SKM-1 (cell line): ENCODE data around the gene LTC4S.
"Not testable (repeated sequence)": the region's sequence is repeated elsewhere in the genome, so short reads cannot be mapped to it uniquely, and the experiment has no call there.

Experiments used
- DNase-seq: peaks from one replicate; lab custom pipeline; 2025; ENCODE audit not compliant: unreplicated experiment; lab: John Stamatoyannopoulos, UW

LTC4S gene

GRCh38 chr5:179769271-179769670, 24.5 kb upstream of the LTC4S start:
- no peak for DNase-seq

- DNase-seq: no peak
These were observed 24.0 kb upstream of the LTC4S start for GRCh38 chr5:179769796-179770195.

GRCh38 chr5:179771311-179771895, 22.4 kb upstream of the LTC4S start:
- no peak for DNase-seq

GRCh38 chr5:179772351-179772750, 21.4 kb upstream of the LTC4S start:
- DNase-seq: no peak

DNA sequence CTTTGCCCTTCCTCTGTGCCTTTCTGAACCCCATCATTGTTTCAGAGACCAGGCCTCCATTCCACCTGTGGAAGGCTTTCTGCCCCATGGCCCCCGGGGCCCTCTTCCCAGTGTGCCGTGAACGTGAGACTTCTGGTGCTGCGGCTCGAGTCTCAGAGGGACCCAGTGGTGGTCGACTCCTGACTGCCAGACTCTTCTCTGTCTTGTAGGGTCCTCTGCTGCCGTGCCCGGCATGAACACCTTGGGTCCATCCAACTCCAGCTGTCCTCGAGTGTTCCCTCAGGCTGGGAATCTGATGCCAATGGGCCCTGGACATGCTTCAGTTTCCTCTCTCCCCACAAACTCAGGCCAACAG, 20.1 kb upstream of the LTC4S start:
- DNase-seq: no peak

GRCh38 chr5:179774442-179774841, 19.3 kb upstream of the LTC4S start:
- DNase-seq: no peak

DNA sequence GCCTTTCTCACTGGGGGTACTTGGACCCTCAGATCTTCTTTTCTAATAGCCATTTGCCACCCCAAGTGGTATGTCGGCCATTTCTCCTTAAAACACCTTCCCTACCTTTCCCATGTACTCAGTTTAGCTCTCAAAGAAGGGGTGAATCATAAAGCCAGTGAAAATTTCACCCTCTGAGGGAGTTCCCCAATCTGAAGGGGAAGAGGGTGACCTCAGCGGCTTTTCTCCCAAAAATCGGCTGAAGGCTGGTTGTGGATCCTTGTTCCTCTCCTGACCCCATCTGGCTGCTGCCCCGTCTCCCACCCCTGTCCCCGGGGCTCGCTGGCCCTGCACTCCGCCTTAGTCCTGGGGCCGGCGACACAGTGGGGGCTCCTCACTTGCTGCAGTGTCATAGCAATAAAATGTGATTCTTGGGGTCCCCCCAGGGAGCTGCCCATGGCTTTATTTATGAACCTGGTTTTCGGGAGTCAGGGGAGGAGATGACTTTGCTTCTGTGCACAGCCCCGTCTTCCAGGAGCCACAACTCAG, 17.3 kb upstream of the LTC4S start:
- no peak for DNase-seq

DNA sequence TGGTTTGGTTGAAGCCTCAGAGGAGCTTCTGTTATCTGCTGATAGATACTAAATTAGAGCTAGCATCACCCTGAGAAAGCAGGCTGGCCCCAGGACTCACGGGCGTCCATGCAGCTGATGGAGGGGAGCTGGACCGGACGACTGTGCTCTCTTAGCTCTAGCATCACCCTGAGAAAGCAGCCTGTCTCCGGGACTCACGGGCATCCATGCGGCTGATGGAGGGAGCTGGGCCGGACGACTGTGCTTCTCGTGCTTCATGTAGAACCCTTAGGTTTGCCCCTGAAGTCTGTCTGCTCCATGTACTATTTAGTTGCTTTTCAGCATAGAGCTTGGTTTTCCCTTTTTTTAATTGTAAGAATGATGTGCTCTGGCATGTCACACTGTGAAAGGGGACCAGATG, 16.3 kb upstream of the LTC4S start:
- no peak for DNase-seq

DNA sequence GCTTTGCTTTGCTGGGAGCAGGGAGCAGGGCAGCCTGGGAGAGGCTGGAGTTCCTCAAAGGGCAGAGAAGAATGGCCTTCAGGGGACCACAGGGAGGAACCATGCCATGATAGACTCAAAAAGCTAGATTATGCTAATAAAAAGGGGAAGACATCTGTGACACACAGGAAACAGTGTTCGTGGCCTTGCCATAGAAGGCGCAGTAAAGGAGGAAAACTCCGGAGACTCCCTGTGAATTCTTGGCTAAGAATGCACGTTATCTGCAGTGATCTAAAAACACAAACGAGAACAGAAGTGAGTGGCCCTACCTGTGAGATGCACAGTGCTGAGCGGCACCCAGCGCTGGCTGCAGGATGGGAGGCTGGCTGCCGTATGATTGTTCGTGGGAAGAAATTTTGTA, 15.9 kb upstream of the LTC4S start:
- no peak for DNase-seq

GRCh38 chr5:179778591-179778990, 15.2 kb upstream of the LTC4S start:
- no peak for DNase-seq

GRCh38 chr5:179779826-179780225, 14.0 kb upstream of the LTC4S start:
- DNase-seq: no peak

DNA sequence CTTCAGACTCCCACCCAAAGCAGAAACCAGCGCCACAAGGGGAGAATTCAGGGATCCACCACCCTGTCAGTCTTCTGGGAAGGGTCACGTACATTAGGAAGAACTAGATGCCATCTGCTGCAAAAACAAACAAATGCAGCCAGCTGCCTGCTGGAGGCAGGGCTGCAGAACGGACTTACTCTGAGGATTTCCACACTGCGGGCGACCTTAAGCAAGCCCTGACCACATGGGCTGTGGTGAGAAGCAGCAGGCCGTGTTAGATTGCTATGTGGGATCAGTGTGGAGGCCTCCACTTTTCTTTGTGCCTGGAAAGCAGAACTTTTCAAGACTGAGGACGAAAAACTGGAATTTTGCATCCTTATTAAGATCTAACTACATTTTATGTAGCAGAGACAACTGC, 13.4 kb upstream of the LTC4S start:
- peak; percentile 83 for DNase-seq

- no peak for DNase-seq
These were observed 11.9 kb upstream of the LTC4S start for GRCh38 chr5:179781846-179782245.

DNA sequence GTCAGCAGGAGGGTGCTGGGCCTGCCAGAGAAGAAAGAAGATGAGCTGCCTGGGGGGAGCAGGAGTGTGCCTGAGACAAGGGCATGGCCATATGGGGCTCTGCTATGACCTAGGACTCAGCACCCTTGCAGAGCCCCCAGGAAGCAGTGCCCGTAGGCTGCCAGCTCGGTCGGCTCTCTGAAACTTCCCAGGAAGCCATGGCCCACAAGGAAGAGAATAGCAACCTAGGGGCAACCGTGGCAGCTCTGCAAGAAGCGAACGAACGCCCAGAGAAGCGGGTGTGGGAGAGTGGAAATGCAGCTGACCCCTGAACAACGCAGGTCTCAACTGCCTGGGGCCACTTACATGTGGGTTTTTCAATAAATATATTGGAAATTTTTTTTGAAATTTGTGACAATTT, 10.7 kb upstream of the LTC4S start:
- no peak for DNase-seq

DNA sequence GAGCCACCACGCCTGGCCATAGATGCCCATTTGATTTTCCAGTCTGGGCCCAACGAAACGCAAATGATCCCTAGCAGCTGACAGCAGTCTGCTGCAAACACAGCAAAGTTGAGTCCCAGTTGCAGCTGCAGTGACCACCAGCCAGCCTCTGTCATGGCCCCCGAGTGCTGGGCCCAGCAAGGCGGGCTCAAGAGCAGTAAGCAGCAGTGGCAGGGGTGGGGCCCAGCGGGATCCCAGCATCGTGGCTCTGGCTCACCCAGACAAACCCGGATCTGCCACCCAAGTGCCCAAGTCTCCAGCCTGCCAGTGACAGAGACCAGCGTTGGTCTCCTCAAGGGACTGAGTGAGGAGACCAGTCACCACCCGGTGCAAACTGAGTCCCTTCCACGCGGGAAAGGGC, 6.9 kb upstream of the LTC4S start:
- no peak for DNase-seq

GRCh38 chr5:179788193-179788854, 5.5 kb upstream of the LTC4S start:
- DNase-seq: no peak

DNA sequence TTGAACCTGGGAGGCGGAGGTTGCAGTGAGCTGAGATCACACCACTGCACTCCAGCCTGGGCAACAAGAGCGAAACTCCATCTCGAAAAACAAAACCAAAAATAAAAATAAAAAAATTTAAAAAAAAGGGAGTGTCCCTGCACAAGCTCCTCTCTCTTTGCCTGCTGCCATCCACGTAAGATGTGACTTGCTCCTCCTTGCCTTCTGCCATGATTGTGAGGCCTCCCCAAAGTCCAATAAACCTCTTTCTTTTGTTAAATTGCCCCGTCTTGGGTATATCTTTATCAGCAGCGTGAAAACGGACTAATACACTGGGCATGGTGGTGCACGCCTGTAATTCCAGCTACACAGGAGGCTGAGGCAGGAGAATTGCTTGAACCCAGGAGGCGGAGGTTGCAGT, 4.5 kb upstream of the LTC4S start:
- not testable (repeated sequence) for DNase-seq

- DNase-seq: no peak
These were observed 1.7 kb upstream of the LTC4S start for GRCh38 chr5:179791881-179792611.

DNA sequence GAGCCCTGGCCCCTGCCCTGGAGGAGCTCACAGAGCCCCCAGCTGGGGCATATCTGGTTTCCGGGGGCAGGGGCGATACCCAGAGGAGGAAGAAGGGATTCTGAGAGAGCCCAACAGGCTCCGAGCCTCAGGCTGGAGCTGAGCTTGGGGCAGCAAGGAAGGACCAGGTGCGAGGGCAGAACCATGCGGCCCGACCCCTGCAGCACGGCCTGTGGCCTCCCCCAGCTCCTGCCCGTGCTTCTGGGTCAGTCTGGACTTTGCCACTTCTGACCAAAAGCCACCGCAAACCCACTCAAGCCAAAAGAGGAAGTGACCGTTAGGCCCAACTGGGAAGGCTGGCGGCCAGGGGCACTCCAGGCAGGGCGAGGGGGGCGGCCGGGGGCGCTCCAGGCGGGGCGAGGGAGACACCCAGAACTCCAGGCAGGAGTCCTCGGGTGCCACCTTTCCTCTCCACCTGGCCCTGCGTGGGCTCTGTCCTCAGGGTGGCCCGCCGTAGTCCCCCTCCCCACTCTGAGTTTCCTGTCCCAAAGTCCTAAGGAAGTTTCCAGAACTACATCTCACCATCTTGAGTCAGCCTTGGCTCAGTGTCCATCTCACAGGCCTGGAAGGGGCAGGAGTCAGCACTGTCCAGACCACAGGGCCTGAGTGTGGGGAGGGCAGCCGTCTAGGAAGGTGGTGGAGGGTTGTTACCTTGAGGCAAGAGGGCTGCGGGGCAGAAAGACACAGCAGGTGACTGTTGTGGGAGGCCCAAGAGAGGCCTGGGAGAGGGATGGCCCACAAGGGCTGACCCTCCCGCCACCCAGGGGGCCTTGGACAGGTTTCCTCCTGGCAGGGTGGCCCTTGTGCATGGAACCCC, 946 bp upstream of the LTC4S start:
- no peak for DNase-seq

DNA sequence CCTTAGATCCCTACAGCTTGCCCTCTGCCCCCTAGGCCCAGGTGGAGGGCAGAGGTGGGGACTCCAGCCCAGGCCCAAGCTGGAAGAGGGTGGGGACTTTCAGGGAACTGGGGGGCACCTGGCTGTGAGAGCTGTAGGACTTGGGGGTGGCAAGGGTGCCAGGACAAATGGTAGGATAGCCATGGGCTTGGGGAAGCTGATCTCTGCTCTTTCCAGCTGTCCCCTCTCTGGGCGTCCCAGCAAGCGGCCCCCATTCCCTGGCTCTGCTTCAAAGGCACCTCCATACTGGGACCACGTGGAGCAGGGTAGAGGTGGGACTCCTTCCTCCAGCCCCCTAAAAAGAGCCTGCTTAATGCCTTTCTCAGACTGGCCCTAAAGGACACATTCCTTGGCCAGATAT, 385 bp downstream of the LTC4S start:
- no peak for DNase-seq

DNA sequence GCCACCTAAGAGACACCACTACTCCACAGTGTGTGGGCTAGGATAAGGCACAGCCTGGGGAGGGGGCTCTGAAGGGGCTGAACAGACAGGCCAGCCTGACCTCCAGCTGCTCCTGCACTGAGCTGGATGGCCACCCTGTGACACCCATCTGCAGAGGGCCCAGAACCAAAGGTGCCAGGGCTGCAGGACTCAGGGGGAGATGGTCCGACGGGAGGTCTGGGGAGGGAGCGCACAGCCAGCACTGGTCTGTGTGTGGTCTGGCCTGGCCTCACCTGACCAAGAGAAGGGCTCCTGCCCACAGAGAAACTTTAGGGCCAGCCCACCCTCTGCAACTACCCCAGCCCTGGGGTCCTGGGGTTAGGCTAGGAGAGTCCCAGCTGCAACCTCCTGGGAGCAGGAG, 789 bp downstream of the LTC4S start:
- DNase-seq: no peak
